GM21381 (cell line): ENCODE measurements around the gene NUPR1.
"Not testable (repeated sequence)": the region's sequence is repeated elsewhere in the genome, so short reads cannot be mapped to it uniquely, and the experiment has no call there.

Experiments
- ATAC-seq: cut with Tn5 transposase; IDR thresholded peaks from one replicate; pipeline ENCODE4 v1.9.1; 2021; ENCODE audit warnings: mild to moderate bottlenecking, moderate library complexity; ENCODE audit not compliant: unreplicated experiment

NUPR1 gene, protein sequence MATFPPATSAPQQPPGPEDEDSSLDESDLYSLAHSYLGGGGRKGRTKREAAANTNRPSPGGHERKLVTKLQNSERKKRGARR

DNA sequence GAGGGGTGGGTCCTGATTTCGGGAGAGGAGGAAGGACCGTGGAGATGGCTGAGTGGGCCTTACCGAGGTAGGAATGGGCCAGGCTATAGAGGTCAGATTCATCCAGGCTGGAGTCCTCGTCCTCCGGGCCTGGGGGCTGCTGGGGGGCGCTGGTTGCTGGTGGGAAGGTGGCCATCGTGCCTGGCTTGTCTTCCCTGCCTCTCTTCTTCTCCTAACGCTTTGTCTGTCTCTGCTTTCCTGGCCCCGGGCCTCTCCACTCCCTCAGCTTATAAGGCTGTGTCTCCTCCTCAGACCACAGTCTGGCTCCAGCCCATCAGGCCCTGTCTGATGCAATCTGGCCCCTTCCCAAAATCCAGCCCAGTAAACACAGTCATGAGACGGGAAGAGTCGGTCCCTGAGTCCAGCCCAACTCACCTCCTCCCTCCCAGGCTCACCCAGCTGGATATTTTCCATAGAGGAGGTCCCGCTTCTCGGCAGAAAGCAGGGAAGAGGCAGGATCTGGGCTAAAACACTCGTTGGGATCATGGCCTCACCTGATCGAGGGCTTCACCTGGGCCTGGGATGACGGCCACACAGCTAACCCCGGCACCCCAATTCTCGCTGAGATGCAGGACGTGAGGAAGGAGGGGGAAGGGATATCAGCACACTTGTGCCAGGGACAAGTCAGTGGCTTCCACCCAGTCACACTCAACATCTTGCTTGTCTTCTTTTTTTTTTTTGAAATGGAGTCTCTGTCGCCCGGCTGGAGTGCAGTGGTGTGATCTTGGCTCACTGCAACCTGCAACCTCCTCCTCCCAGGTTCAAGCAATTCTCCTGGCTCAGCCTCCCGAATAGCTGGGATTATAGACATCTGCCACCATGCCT is at the start of gene NUPR1:
Gene NUPR1 (minus strand): TSS at position 242 of the 864 bp plus-strand sequence. CDS start 67 bp downstream, at position 175.
- no peak for ATAC-seq

DNA sequence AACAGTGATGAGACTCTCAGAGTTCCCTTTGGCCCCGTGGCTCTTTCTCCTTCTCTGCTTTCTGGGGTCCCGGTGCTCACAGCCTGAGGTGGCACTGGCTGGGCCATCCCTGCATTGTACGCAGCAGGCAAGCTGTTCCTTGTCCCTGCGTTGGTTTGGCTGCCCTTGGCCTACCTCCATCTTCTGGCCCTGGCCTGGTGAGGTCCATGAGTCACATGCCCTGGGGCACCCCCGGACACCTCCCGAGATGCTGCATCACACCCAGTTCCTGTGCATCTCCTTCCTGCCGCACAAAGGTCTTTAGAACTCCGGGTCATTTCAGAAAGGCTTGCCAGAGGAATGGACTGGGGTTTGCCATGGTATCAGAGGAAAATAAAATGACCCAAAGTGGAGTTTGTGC is 48.6 kb upstream of the NUPR1 start:
- no peak for ATAC-seq

DNA sequence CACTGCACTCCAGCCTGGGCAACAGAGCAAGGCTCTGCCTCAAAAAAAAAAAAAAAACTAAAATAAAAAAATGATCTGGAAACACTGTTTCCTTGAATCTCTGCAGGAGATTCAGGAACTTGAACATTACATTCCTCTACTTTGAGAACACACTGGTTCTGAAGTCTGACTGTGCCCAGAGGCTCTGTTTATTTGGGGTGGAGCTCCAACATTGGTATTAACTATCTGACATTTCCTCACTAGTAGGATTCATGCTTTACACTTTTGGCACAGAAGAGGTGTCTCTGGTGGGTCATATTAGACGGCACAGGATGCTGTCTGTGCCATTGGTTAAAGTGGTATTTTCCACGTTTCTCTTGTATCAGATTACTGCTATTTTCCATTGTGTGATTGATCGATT is 47.7 kb upstream of the NUPR1 start:
- ATAC-seq, result no peak

DNA sequence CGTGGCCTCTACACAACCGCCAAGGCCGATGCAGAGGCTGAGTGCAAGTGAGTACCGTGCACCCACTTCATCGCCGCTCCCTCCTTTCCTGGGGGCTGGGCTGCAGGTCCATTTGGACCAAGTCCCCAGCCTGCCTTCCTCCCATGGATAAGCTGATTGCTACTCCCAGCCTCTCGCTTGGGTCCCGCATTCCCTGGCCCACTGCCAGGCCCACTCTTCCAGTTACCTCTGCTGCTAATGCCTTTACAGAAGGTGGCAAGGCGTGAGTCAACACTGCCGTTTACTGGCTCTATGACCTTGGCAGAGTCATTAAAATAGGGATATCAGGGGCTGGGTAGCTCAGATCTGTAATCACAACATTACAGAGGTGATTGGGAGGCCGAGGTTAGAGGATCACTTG is 46.9 kb upstream of the NUPR1 start:
- no peak for ATAC-seq

DNA sequence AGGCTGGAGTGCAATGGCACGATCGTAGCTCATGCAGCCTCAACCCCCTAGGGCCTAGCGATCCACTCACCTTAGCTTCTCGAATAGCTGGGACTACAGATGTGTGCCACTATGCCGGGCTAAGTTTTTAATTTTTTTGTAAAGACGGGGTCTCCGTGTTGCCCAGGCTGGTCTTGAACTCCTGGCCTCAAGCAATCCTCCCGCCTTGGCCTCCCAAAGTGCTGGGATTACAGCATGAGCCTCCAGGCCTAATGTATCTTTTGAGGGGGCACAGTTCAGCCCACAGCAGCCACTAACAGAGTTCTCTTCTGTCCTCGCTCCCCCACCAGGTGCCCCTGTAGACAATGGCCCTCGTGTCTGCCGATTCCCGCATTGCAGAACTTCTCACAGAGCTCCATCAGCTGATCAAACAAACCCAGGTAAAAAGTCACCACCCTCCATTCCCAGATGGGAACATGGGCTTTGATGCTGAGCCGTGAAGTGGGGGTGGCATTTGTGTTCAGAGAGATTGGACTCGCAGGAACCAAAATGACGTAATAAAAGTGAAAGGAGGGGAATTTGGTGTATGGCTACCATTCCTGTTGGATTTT is 42.0 kb upstream of the NUPR1 start:
- no peak for ATAC-seq

DNA sequence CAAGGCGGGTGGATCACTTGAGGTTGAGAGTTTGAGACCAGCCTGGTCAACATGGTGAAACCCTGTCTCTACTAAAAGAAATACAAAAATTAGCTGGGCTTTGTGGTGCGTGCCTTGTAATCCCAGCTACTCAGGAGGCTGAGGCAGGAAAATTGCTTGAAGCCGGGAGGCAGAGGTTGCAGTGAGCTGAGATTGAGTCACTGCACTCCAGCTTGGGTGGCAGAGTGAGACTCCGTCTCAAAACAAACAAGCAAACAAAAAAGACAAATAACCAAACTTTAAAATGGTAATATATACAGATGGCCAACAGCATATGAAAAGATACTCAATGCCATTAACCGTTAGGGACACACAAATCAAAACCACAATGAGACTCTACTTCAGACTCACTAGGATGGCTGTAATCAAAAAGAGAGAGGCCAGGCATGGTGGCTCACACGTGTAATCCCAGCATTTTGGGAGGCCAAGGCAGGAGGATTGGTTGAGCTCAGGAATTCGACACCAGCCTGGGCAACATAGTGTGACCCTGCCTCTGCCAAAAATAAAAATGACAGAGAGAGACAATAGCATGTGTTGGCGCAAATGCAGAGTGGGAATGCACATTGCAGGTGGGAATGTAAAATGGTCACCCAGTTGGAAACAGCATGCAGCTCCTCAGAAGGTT is 36.8 kb upstream of the NUPR1 start:
- ATAC-seq, result no peak

DNA sequence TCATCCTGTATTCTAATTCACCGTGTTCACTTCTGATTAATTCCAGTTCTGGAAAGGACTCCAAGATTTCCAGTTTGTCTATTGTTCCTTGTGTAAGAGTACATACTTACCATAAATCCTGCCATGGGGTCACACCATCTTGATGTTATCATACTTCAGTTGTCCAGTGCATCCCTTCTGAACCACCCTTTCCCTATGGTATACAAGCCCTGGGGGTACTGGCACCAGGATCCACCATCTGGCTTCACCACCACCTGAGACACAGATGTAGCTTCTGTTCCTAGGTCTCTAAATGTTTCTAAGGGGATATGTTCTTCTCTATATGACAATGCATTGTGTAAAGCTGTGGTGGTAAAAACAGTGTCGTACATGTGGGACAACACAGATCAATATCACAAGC is 36.2 kb upstream of the NUPR1 start:
- ATAC-seq, result no peak

DNA sequence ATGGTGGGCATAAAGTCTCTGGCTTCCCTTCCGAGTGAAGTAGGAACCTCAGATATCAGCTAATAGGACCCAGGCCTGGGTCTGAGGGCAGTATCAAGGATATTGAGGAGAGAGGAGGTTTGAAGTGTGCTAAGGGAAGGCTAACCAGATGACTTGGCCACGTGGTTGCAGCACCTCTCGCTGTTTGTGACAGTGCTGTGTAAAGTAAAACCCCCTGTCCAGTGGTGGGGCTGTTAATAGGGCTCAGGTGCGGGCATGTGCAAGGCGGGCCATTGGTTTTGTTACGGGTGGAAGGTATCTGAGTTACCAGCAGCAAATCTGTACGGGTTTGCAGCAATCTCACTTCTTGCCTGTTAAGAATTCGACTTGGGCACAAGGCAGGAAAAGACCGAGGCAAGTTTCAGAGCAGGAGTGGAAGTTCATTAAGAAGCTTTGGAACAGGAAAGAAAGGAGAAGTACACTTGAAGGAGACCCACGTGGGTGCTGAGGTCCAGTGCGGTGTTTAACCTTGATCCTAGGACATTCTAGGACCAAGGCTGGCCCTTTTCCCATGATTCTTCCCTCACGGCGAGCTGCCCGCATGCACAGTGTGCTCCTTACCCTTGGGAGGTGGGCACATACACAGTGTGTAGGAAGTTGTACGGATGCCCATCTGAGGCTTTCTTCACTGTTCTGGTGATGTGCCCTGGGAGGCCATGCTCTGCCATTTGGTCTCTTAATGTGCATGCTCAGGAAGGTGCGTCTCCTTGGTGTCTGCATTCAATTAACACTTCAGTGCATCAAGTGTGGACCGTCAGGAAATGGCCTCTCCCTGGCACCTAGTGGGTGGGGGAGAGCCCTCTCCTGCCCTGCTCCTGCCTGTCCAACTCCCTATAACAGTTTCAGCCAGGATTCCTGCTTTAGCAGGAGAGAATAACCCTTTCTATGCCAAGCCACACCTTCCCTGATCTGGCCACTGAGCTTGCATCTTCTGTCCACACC is 35.3 kb upstream of the NUPR1 start:
- ATAC-seq, result no peak

DNA sequence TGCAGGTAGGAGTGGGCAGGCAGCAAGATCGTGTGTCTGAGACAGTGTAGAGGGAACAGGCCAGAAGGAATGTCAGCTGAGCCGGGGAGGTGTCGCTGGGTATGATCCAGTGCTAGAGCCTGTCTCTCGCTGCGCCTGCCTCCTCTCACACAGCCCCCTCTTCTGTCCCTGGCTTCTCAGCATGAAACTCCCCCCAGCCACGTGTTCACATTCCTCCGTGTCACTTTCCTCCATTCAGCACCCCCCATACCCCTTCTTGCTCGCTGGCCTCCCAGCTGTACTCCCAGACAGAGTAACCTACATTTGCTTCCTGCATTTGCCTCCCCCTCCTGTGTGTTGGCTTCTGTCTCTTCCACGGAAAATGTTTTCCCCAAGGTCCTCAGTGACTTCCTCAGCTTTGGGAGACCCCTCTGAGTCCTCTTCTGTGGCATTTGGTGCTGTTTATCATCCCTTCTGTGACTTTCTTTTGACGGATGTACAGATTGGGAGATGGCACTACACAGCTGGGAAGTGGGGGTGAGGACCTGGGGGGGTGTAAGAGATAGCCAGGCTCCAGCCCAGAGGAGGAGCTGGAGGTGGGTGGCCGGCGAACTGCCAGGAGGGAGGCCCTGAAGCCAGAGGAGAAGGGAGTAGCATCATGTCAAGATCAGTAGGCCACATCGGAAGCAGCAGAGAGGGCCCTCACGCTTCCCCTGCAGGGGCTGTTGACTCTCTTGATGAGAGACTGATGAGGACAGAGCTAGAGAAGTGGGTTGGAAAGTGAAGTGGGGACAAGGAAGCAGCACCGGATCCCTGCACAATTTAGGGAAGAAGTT is 34.1 kb upstream of the NUPR1 start:
- no peak for ATAC-seq

DNA sequence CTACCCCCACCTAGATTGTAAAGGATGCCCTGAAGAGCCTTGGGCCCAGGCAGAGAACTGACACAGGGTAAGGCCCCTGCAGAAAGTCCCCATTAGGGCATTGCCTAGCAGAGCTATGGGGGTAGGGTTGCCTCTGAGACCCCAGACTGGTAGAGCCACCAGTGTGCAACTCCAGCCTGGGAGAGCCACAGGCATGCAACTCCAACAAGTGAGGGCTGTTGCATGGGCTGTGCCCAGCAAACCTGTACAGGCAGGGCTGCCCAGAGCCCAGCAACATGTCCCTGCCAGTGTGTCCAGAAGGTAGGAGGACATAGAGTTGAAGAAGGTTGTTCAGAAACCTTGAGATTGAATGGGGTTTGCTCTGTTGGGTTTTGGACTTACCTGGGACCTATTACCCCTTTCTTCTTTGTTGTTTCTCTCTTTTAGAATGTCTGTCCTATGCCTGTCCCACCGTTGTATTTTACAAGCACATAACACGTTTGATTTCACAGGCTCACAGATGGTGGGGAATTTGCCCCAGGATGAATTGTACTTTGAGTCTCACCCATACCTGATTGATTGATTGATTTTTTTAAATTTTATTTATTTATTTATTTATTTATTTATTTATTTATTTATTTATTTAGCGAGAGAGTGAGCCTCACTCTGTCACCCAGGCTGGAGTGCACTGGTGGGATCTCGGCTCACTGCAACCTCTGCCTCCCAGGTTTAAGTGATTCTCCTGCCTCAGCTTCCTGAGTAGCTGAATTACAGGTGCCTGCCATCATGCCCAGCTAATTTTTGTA is 31.4 kb upstream of the NUPR1 start:
- ATAC-seq, result no peak

DNA sequence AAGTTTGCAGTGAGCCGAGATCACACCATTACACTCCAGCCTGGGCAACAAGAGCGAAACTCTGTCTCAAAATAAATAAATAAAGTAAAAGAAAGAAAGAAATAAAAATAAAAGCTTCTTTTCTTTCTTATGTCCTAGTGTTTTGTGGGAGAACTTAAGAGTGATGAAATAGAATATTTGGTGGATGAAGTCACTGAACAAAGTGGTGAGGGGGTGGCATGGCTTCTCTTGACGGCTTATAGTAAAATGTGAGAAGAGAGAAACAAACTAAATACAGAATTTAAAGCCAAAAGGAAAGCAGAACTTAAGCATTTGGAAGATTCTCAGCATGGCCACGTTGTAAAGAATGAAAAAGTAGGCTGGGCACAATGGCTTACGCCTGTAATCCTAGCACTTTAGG is 30.2 kb upstream of the NUPR1 start:
- ATAC-seq, result no peak

DNA sequence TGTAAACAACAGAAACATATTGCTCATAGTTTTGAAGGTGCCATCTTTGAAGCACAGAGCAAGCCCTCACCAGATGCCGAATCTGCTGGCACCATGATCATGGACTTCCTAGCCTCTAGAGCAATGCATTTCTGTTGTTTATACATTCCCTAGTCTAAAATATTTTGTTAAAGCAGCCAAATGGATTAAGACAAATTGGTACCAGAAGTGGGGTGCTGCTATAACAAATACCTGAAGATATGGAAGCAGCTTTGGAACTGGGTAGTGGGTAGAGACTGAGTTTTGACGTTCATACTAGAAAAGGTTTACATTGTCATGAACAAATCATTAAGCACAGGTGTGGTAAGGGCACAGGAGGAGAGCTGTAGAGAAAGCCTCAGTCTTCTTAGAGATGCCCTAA is 28.5 kb upstream of the NUPR1 start:
- ATAC-seq, result no peak

DNA sequence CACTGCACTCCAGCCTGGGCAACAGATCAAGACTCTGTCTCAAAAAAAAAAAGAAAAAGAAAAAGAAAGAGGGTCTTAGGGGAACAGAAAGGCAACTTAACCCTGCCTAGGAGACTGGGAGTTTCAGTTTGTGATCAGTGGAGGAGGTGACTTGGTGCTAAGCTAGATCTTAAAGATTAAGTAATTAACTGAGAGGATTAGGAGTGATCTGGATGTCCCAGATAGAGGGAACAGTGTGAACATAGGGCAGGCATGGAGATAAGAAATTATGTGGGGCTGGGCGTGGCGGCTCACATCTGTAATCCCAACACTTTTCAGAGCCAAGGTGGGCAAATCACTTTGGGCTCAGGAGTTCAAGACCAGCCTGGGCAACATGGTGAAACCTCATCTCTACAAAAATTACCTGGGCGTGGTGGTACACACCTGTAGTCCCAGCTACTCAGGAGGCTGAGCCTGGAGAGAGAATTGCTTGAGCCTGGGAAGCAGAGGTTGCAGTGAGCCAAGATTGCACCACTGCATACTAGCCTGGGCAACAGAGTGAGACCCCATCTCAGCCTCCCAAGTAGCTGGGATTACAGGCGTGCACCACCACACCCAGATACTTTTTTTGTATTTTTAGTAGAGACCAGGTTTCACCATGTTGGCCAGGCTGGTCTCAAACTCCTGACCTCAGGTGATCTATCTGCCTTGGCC is 27.6 kb upstream of the NUPR1 start:
- not testable (repeated sequence) for ATAC-seq

DNA sequence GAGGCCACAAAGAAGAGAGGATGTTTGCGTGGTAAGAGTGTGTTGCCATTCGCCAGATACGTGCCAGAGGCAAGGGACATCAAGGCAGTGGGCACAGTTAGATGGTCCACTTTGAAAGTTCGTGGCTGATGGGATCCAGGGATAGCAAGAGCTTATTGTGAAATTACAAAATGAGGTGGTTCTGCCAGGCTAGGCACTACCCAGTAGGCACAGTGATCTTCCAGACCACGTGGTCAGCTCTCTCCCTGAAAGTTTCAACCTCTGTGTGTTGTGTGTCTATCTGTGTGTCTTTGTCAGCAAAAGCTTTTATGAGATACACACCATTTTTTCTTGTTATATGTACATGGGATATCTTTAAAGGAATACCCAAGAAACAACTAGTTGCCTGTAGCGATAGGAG is 24.4 kb upstream of the NUPR1 start:
- no peak for ATAC-seq

DNA sequence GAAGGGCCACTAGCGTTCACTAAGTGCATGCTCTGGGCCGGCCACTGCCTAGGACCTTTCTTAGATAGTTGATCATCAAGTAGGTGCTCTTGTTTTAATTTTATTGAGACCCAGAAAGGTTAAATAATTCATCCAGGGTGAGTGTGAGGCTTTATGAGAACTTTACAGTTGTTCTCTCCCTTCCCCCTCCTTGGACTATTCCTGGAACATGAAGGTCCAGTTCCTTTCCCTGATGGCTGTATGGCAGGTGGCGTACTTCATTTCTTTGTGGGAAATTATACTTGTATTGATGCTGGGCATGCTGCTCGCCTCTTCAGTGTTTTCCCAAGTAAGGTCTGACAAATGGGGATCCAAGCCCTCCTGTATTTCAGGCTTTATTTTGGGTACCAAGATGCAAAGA is 23.4 kb upstream of the NUPR1 start:
- ATAC-seq, result no peak

DNA sequence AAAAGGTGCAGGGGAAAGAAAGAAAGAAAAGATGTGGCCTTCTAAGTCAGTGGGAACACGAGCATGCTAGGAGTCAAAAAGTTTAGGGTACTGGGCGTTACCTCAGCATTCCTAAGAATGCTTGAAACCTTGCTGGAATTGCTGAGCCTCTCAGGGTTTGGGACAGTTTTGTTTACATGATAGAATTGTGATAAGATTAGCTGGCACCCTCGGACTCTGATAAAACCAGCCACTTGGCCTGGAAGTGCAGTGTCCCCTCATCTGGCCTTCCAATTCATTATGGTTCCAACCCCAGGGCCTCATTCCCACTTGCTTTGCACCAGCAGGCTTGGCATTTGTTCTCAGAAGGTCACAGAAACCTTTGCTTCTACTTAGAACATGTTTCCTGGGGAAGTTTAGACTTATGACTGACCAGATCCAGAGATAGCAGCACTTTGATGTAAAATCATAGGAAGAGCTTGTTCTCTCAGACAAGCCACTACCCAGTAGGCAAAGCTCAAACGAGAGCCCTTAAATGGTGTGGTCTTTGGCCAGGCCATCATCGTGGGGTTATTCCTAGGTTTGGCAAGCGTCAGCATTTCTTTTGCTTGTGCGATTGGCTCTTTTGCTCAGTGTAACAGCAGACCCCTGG is 22.9 kb upstream of the NUPR1 start:
- ATAC-seq, result no peak

DNA sequence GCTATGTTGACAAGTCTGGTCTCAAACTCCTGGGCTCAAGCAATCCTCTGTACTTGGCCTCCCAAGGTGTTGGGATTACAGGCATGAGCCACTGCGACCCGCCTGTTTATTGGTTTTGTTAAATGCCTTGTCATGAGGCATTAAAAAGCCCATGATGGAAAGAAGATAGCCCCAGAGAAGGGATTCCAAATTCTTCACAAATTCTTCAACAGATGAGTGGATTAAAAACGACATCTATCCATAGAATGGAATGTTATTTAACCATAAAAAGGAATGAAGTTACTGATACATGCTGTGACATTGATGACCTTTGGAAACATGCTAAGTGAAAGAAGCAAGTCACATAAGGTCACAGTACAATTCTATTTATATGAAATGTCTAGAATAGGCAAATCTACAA is 19.7 kb upstream of the NUPR1 start:
- ATAC-seq, result no peak

DNA sequence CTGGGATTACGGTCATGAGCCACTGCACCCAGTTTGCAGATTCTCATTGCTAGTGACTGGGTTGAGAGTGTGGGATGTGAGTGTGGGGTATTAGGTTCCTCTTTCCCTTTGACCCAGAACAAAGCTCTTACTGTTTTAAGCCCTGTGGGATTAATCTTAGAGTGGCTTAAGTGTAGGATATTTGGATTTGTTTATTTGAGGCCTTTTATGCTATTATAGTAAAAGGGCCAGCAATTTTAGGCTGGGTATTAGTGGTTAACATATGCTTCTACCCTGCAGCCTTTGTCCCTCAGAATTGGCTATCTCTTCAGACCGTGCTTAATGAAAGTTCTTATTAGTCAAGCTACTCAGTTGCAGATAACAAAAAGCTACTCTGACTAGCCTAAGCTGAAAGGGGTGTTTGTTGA is 18.1 kb upstream of the NUPR1 start:
- no peak for ATAC-seq
